ENCODE results near the gene SAP25. TPM values are rescaled to one million over a fixed set of nuclear protein-coding genes. Genes with fewer than 3 reads are reported as not detected.
"Not testable (repeated sequence)": the region's sequence is repeated elsewhere in the genome, so short reads cannot be mapped to it uniquely, and the experiment has no call there.

SAP25 gene
- total RNA-seq, 2 donors from 2014 or later: 2.8 to 5.0 TPM

GRCh38 chr7:100567031-100567730 lies 6.5 kb downstream of the SAP25 start:
- DNase-seq (ENCODE audit: low spot score): peak; percentile 78
- intact Hi-C loops (cut with DNase I): loop anchor here in 1 of 2 donors (10.0 kb wide), 1 partner anchor 288 kb away; the partner anchor contains the start of gene SLC12A9

GRCh38 chr7:100566018-100566531 lies 7.6 kb downstream of the SAP25 start:
- peak; percentile 74 for DNase-seq (ENCODE audit: low spot score)
- intact Hi-C loops (cut with DNase I): loop anchor here in 1 of 2 donors (10.0 kb wide), 1 partner anchor 289 kb away; the partner anchor contains the start of gene SLC12A9

- intact Hi-C loops (cut with DNase I): loop anchor here in 1 of 2 donors (10.0 kb wide), 1 partner anchor 290 kb away; the partner anchor contains the start of gene SLC12A9
- no peak for DNase-seq (ENCODE audit: low spot score)
Observed at GRCh38 chr7:100565133-100565571, 8.5 kb downstream of the SAP25 start.

- intact Hi-C loops (cut with DNase I): loop anchor here (5.0 to 10.0 kb wide), 4 partner anchors 82 to 290 kb away; partner anchors contain the start of genes GIGYF1 (in 2 of the 2), NYAP1 (in 1 of the 2) and SLC12A9 (in 1 of the 2)
- not testable (repeated sequence) for DNase-seq (ENCODE audit: low spot score)
Observed at GRCh38 chr7:100564405-100564804, 9.3 kb downstream of the SAP25 start.

- peak; percentile 95 for DNase-seq (ENCODE audit: low spot score)
- intact Hi-C loops (cut with DNase I): loop anchor here (5.0 to 10.0 kb wide), 4 partner anchors 82 to 291 kb away; partner anchors contain the start of genes GIGYF1 (in 2 of the 2), NYAP1 (in 1 of the 2) and SLC12A9 (in 1 of the 2)
Observed at GRCh38 chr7:100563809-100564400, 9.8 kb downstream of the SAP25 start.

GRCh38 chr7:100563100-100563564 lies 10.6 kb downstream of the SAP25 start:
- intact Hi-C loops (cut with DNase I): loop anchor here (5.0 to 10.0 kb wide), 4 partner anchors 81 to 292 kb away; partner anchors contain the start of genes GIGYF1 (in 2 of the 2), NYAP1 (in 1 of the 2) and SLC12A9 (in 1 of the 2)
- DNase-seq (ENCODE audit: low spot score): no peak

GRCh38 chr7:100562195-100563099 lies 11.3 kb downstream of the SAP25 start:
- peak; percentile 74 for DNase-seq (ENCODE audit: low spot score)
- intact Hi-C loops (cut with DNase I): loop anchor here (5.0 to 10.0 kb wide), 4 partner anchors 80 to 292 kb away; partner anchors contain the start of genes GIGYF1 (in 2 of the 2), NYAP1 (in 1 of the 2) and SLC12A9 (in 1 of the 2)

- DNase-seq (ENCODE audit: low spot score): peak; percentile 74
- intact Hi-C loops (cut with DNase I): loop anchor here (5.0 to 10.0 kb wide), 4 partner anchors 79 to 293 kb away; partner anchors contain the start of genes GIGYF1 (in 2 of the 2), NYAP1 (in 1 of the 2) and SLC12A9 (in 1 of the 2)
Observed at GRCh38 chr7:100561491-100562194, 12.1 kb downstream of the SAP25 start.

GRCh38 chr7:100559127-100559526 lies 14.6 kb downstream of the SAP25 start:
- intact Hi-C loops (cut with DNase I): loop anchor here (5.0 kb wide), 2 partner anchors 77 to 97 kb away; partner anchors contain the start of genes NYAP1 (in 1 of the 2) and SPACDR (in 1 of the 2)
- DNase-seq (ENCODE audit: low spot score): no peak

- intact Hi-C loops (cut with DNase I): loop anchor here (5.0 kb wide), 2 partner anchors 74 to 94 kb away; partner anchors contain the start of genes NYAP1 (in 1 of the 2) and SPACDR (in 1 of the 2)
- no peak for DNase-seq (ENCODE audit: low spot score)
Observed at GRCh38 chr7:100556541-100556940, 17.2 kb downstream of the SAP25 start.

- intact Hi-C loops (cut with DNase I): loop anchor here (5.0 kb wide), 2 partner anchors 73 to 93 kb away; partner anchors contain the start of genes NYAP1 (in 1 of the 2) and SPACDR (in 1 of the 2)
- no peak for DNase-seq (ENCODE audit: low spot score)
Observed at GRCh38 chr7:100555701-100556100, 18.0 kb downstream of the SAP25 start.

GRCh38 chr7:100553032-100553431 lies 20.7 kb downstream of the SAP25 start:
- intact Hi-C loops (cut with DNase I): no loop called here
- no peak for DNase-seq (ENCODE audit: low spot score)

GRCh38 chr7:100552532-100552931 lies 21.2 kb downstream of the SAP25 start:
- no peak for DNase-seq (ENCODE audit: low spot score)
- intact Hi-C loops (cut with DNase I): no loop called here

GRCh38 chr7:100548446-100548845 lies 25.3 kb downstream of the SAP25 start:
- intact Hi-C loops (cut with DNase I); DNase-seq (ENCODE audit: low spot score): not testable (repeated sequence)

GRCh38 chr7:100547872-100548271 lies 25.8 kb downstream of the SAP25 start:
- intact Hi-C loops (cut with DNase I): no loop called here
- DNase-seq (ENCODE audit: low spot score): no peak

- intact Hi-C loops (cut with DNase I): no loop called here
- no peak for DNase-seq (ENCODE audit: low spot score)
Observed at GRCh38 chr7:100546926-100547800, 26.5 kb downstream of the SAP25 start.
